IMR-90 (cell line): ENCODE data around the gene MBD2. TPM values are rescaled to one million over a fixed set of nuclear protein-coding genes. Genes with fewer than 3 reads are reported as not detected.

Source experiments
- ATAC-seq: fragments of 200-7000 bp; cut with Tn5 transposase; 2 replicates; pipeline ENCODE4 v1.9.1; 2020; ENCODE audit warnings: low read depth, mild to moderate bottlenecking, moderate library complexity
- BruUV-seq: library from RNA; stranded (reverse); fragments of 400-500 nt; replicated peaks from 2 replicates; lab custom pipeline; 2021; lab: Mats Ljungman, UMichigan
- CTCF ChIA-PET: fragments of 300-600 bp; formaldehyde crosslinking; extraction: SDS; loops from one replicate; lab custom pipeline; 2021; ENCODE audit warnings: antibody characterized with exemption; lab: Yijun Ruan, JAX
- POLR2A ChIA-PET: fragments of 300-600 bp; sonication (Branson Sonifier 250); formaldehyde crosslinking; loops from one replicate; lab custom pipeline; 2022; ENCODE audit warnings: antibody characterized with exemption; ENCODE audit not compliant: unreplicated experiment; lab: Charles Lee
- DNase-seq: peaks from one replicate; pipeline ENCODE4 v3.0.0; 2013
- H2AFZ ChIP-seq: replicated peaks from 2 replicates; pipeline ENCODE3; 2013; ENCODE audit warnings: low read length, mild to moderate bottlenecking; ENCODE audit not compliant: poor library complexity
- H2AK5ac ChIP-seq: 2 replicates; pipeline ENCODE4 v1.6.1; 2013; ENCODE audit warnings: low read depth, low read length, inconsistent platforms
- H2AK9ac ChIP-seq: replicated peaks from 2 replicates; pipeline ENCODE3; 2013; ENCODE audit warnings: mild to moderate bottlenecking, low read depth, low read length, moderate library complexity; ENCODE audit not compliant: poor library complexity
- H2BK120ac ChIP-seq: 2 replicates; pipeline ENCODE4 v1.6.1; 2013; ENCODE audit warnings: low read depth, low read length, inconsistent platforms
- H2BK15ac ChIP-seq: 3 replicates; pipeline ENCODE4 v1.6.1; 2013; ENCODE audit warnings: low read depth, low read length, inconsistent platforms
- H2BK20ac ChIP-seq: 2 replicates; pipeline ENCODE4 v1.6.1; 2013; ENCODE audit warnings: low read depth, mild to moderate bottlenecking, inconsistent platforms, low read length, moderate library complexity
- H2BK5ac ChIP-seq: 2 replicates; pipeline ENCODE4 v1.6.1; 2013; ENCODE audit warnings: mild to moderate bottlenecking, low read depth, low read length, inconsistent platforms; ENCODE audit not compliant: poor library complexity, severe bottlenecking
- H3K14ac ChIP-seq: replicated peaks from 2 replicates; pipeline ENCODE4 v1.6.1; 2013; ENCODE audit warnings: low read depth, low read length, inconsistent platforms
- H3K18ac ChIP-seq: 2 replicates; pipeline ENCODE4 v1.6.1; 2013; ENCODE audit warnings: low read depth, low read length, control low read depth
- H3K23ac ChIP-seq: 2 replicates; pipeline ENCODE4 v1.6.1; 2013; ENCODE audit warnings: low read depth, low read length, inconsistent platforms
- H3K27ac ChIP-seq: 2 replicates; pipeline ENCODE4 v1.5.1; 2013; ENCODE audit warnings: mild to moderate bottlenecking, control low read depth, low read length; ENCODE audit not compliant: insufficient read depth
- H3K27me3 ChIP-seq: 2 replicates; pipeline ENCODE4 v1.6.1; 2013; ENCODE audit warnings: low read length; ENCODE audit not compliant: control insufficient read depth, insufficient read depth
- H3K36me3 ChIP-seq: 2 replicates; pipeline ENCODE4 v1.6.1; 2013; ENCODE audit warnings: low read length, mixed read lengths; ENCODE audit not compliant: control insufficient read depth, insufficient read depth
- H3K4ac ChIP-seq: 2 replicates; pipeline ENCODE4 v1.6.1; 2013; ENCODE audit warnings: low read depth, low read length, inconsistent platforms
- H3K4me1 ChIP-seq: 2 replicates; pipeline ENCODE4 v1.6.1; 2013; ENCODE audit warnings: low read length, mixed read lengths; ENCODE audit not compliant: control insufficient read depth, insufficient read depth
- H3K4me2 ChIP-seq: 2 replicates; pipeline ENCODE4 v1.6.1; 2013; ENCODE audit warnings: low read depth, mild to moderate bottlenecking, control low read depth, low read length, moderate library complexity
- H3K4me3 ChIP-seq: 2 replicates; pipeline ENCODE4 v1.5.1; 2013; ENCODE audit warnings: low read depth, mild to moderate bottlenecking, control low read depth, low read length, moderate library complexity; ENCODE audit not compliant: insufficient read depth
- H3K56ac ChIP-seq: 2 replicates; pipeline ENCODE4 v1.6.1; 2013; ENCODE audit warnings: low read length, inconsistent platforms; ENCODE audit not compliant: insufficient read depth; ENCODE audit errors: extremely low read depth
- H3K79me1 ChIP-seq, 2 experiments: 2 replicates each; pipeline ENCODE4 v1.6.1; 2013; ENCODE audit warnings: low read length in 2 of 2, inconsistent platforms in 1 of 2, low read depth in 1 of 2
- H3K9ac ChIP-seq: 2 replicates; pipeline ENCODE4 v1.6.1; 2013; ENCODE audit warnings: low read depth, low read length, control low read depth
- H3K9me1 ChIP-seq: 2 replicates; pipeline ENCODE4 v1.6.1; 2013; ENCODE audit warnings: low read length, inconsistent platforms; ENCODE audit not compliant: insufficient read depth
- H3K9me3 ChIP-seq: 2 replicates; pipeline ENCODE4 v1.6.1; 2013; ENCODE audit warnings: low read length; ENCODE audit not compliant: control insufficient read depth, insufficient read depth
- H4K20me1 ChIP-seq: 2 replicates; pipeline ENCODE4 v1.6.1; 2013; ENCODE audit warnings: low read length, inconsistent platforms; ENCODE audit not compliant: insufficient read depth
- H4K5ac ChIP-seq: 2 replicates; pipeline ENCODE4 v1.6.1; 2013; ENCODE audit warnings: mild to moderate bottlenecking, low read depth, low read length, control low read depth
- H4K8ac ChIP-seq, 2 experiments: 2 replicates each; pipeline ENCODE4 v1.6.1; 2013; ENCODE audit warnings: low read depth in 2 of 2, low read length in 2 of 2, control low read depth in 1 of 2, inconsistent platforms in 1 of 2
- H4K91ac ChIP-seq: 2 replicates; pipeline ENCODE4 v1.6.1; 2013; ENCODE audit warnings: low read depth, low read length, inconsistent platforms; ENCODE audit not compliant: insufficient read depth
- CEBPB ChIP-seq: IDR thresholded peaks from 2 replicates; pipeline ENCODE4 v1.6.1; 2012; ENCODE audit warnings: low read depth, low read length, improper control_type of control experiment
- CHD1 ChIP-seq: IDR thresholded peaks from 2 replicates; pipeline ENCODE4 v1.6.1; 2012; ENCODE audit warnings: low read depth, low read length, improper control_type of control experiment
- CTCF ChIP-seq: conservative IDR thresholded peaks from 2 replicates; pipeline ENCODE4 v1.5.1; 2012; ENCODE audit warnings: mild to moderate bottlenecking, low read depth, low read length, improper control_type of control experiment
- ELK1 ChIP-seq: fragments of 150-350 bp; IDR thresholded peaks from 2 replicates; pipeline ENCODE4 v1.6.1; 2016; ENCODE audit warnings: low read depth, mild to moderate bottlenecking, low read length, moderate library complexity, borderline replicate concordance
- MAFK ChIP-seq: IDR thresholded peaks from 2 replicates; pipeline ENCODE4 v1.6.1; 2012; ENCODE audit warnings: low read depth, low read length, improper control_type of control experiment
- MXI1 ChIP-seq: IDR thresholded peaks from 2 replicates; pipeline ENCODE4 v1.6.1; 2012; ENCODE audit warnings: low read depth, mild to moderate bottlenecking, low read length, moderate library complexity, borderline replicate concordance
- POLR2A ChIP-seq: IDR thresholded peaks from 2 replicates; pipeline ENCODE4 v1.6.1; 2012; ENCODE audit warnings: mild to moderate bottlenecking, low read depth, low read length
- RAD21 ChIP-seq: IDR thresholded peaks from 2 replicates; pipeline ENCODE4 v1.6.1; 2012; ENCODE audit warnings: low read length, improper control_type of control experiment
- RCOR1 ChIP-seq: IDR thresholded peaks from 2 replicates; pipeline ENCODE4 v1.6.1; 2012; ENCODE audit warnings: mild to moderate bottlenecking, low read length, improper control_type of control experiment; ENCODE audit not compliant: insufficient replicate concordance
- WGBS, 2 experiments: methylation state at CpG; one replicate each; pipeline versions ENCODE4 v1.1.5 to v1.1.7; 2013; ENCODE audit warnings: missing lambda C conversion rate in 2 of 2; ENCODE audit not compliant: insufficient read length in 1 of 2; ENCODE audit errors: extremely low coverage in 2 of 2; 5-methylcytosine and 5-hydroxymethylcytosine counted together
- dilution Hi-C: fragments of 300-500 bp; cut with HindIII; formaldehyde crosslinking; loops from one replicate; pipeline ENCODE4 v1.14.3; 2018; ENCODE audit warnings: low sequenced_read_pairs; ENCODE audit not compliant: unreplicated experiment
- in situ Hi-C: fragments of 300-500 bp; cut with MboI; formaldehyde crosslinking; loops from 3 replicates; pipeline ENCODE4 v1.14.3; 2019; ENCODE audit warnings: low sequenced_read_pairs, inconsistent platforms, mixed read lengths
- intact Hi-C: fragments of 100-400 bp; cut with micrococcal nuclease; formaldehyde crosslinking; loops from 2 replicates; pipeline ENCODE4 v1.10.0; 2022
- polyA plus RNA-seq, 3 experiments: library from polyadenylated mRNA; depleted of rRNA; stranded (reverse); fragments of >200 nt; gene quantifications; 2 replicates each; pipeline ENCODE4 v1.2.3, GENCODE V29; 2012; ENCODE audit warnings: low replicate concordance in 1 of 3
- total RNA-seq: library from RNA; depleted of rRNA; stranded (reverse); fragments of >200 nt; gene quantifications from 2 replicates; pipeline ENCODE4 v1.2.3, GENCODE V29; 2012

MBD2 gene
- total and polyA plus RNA-seq, 2 of the 4 experiments (the other 2 are of a cell fraction), result 9.7 to 29.5 TPM

- no peak overlapping the region for H3K9ac ChIP-seq
- H4K20me1 ChIP-seq, result no peaks in the 10 kb centered on the region
- intact Hi-C loops, result no loop called here
- H3K23ac ChIP-seq, result no peak overlapping the region
- H3K4me1 ChIP-seq, result no peaks in the 10 kb centered on the region
- no peak overlapping the region for H2BK120ac ChIP-seq
- no peak overlapping the region for H3K14ac ChIP-seq
- H3K36me3 ChIP-seq, result no peaks in the 10 kb centered on the region
- no peak overlapping the region for H3K4me2 ChIP-seq
- H2AFZ ChIP-seq, result no peak overlapping the region
- peak overlapping the region; percentile 17; the same call in 1 of the 2 replicates for H3K56ac ChIP-seq
- no peak overlapping the region for H2BK5ac ChIP-seq
- no peak overlapping the region for H3K18ac ChIP-seq
- no peak overlapping the region for H4K5ac ChIP-seq
- H3K9me1 ChIP-seq, result no peaks in the 10 kb centered on the region
- no peak overlapping the region for H2AK9ac ChIP-seq
- ATAC-seq, result no peak
- ChIA-PET POLR2A (no interaction called here), CTCF (no interaction called here)
- no peak overlapping the region for H2AK5ac ChIP-seq
- H3K27ac ChIP-seq, result no peak overlapping the region
- dilution Hi-C loops, result no loop called here
- no peak overlapping the region for H3K4me3 ChIP-seq
- no peak overlapping the region for H4K91ac ChIP-seq
- DNase-seq, result no peak
- H3K4ac ChIP-seq, result no peak overlapping the region
- WGBS, 2 experiments, result 42% methylated on average over 4 of the region's 8 CpGs; no CpG with 5 or more reads in 1 of the 2 experiments
- H3K79me1 ChIP-seq, result no peaks in the 10 kb centered on the region
- no TSS peak for BruUV-seq
- H3K27me3 ChIP-seq, result peaks cover 8% of the 10 kb centered on the region
- no peak overlapping the region for H2BK15ac ChIP-seq
- H2BK20ac ChIP-seq, result no peak overlapping the region
- H4K8ac ChIP-seq, result no peak overlapping the region
- no peak for TF ChIP-seq MAFK
- no peak for TF ChIP-seq CTCF
- TF ChIP-seq CHD1, result no peak
- TF ChIP-seq RCOR1, result no peak
- TF ChIP-seq CEBPB, result no peak
- TF ChIP-seq MXI1, result no peak
- TF ChIP-seq RAD21, result no peak
- no peak for TF ChIP-seq POLR2A
- TF ChIP-seq ELK1, result no peak
- no peaks in the 10 kb centered on the region for H3K9me3 ChIP-seq
- in situ Hi-C loops, result no loop called here
These were observed 11.4 kb upstream of the MBD2 start for GRCh38 chr18:54235871-54236270.
